ENCODE measurements around the gene PLEKHO2. TPM values are rescaled to one million over a fixed set of nuclear protein-coding genes. Genes with fewer than 3 reads are reported as not detected.
"Not testable (repeated sequence)": the region's sequence is repeated elsewhere in the genome, so short reads cannot be mapped to it uniquely, and the experiment has no call there.

PLEKHO2 gene, protein sequence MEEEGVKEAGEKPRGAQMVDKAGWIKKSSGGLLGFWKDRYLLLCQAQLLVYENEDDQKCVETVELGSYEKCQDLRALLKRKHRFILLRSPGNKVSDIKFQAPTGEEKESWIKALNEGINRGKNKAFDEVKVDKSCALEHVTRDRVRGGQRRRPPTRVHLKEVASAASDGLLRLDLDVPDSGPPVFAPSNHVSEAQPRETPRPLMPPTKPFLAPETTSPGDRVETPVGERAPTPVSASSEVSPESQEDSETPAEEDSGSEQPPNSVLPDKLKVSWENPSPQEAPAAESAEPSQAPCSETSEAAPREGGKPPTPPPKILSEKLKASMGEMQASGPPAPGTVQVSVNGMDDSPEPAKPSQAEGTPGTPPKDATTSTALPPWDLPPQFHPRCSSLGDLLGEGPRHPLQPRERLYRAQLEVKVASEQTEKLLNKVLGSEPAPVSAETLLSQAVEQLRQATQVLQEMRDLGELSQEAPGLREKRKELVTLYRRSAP
- 10 to 100 TPM; 12.5 to 12.7 TPM for total RNA-seq

GRCh38 chr15:64841344-64842095 lies at the start of gene PLEKHO2:
Gene PLEKHO2, plus strand, starts transcription at chr15:64841915. Its CDS starts 102 bp downstream, at chr15:64842017.
- H3K36me3 Mint-ChIP-seq (ENCODE audit: low read depth): no peaks in the 10 kb centered on the region
- intact Hi-C loops (cut with micrococcal nuclease): loop anchor here (1.0 to 5.0 kb wide), 5 partner anchors 17 to 1861 kb away; partner anchors contain the start of genes PIF1, SMAD6 and SPG21

DNA sequence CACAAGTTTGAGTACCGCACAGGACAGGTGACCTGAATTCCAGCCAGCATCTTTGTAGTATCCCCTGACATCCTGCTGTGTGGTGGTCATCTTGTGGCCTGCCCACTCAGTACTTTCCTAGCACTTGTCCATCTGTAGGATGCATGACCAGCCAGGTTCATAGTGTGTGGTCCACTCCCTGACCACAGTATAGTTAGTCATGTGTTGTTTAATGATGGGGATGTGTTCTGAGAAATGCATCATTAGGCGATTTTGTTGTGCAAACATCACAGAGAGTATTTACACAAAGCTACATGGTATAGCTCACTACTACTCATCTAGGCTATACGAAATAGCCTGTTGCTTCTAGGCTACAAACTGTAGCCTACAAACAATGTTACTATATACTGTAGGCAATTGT lies 49.4 kb upstream of the PLEKHO2 start:
- Mint-ChIP-seq H3K4me1 (ENCODE audit: low read depth) (no peaks in the 10 kb centered on the region), H3K4me3 (no peak overlapping the region), H3K9me3 (no peaks in the 10 kb centered on the region), H3K27me3 (ENCODE audit: low read depth) (no peaks in the 10 kb centered on the region), H3K36me3 (ENCODE audit: low read depth) (no peaks in the 10 kb centered on the region), H3K27ac (no peak overlapping the region)
- no peak for DNase-seq
- intact Hi-C loops (cut with micrococcal nuclease): no loop called here
- CTCF ChIA-PET: no interaction called here

More at GRCh38 chr15:64841344-64842095, at the start of gene PLEKHO2:
- H3K27ac Mint-ChIP-seq: peak within 1 kb of the TSS; percentile 83
- no peaks in the 10 kb centered on the region for H3K9me3 Mint-ChIP-seq
- peak; percentile 95 for DNase-seq
- H3K4me3 Mint-ChIP-seq: peak within 1 kb of the TSS; percentile 96
- H3K27me3 Mint-ChIP-seq (ENCODE audit: low read depth): no peaks in the 10 kb centered on the region
- H3K4me1 Mint-ChIP-seq (ENCODE audit: low read depth): peaks cover 60% of the 10 kb centered on the region
- CTCF ChIA-PET: interaction anchor here (0.6 to 1.7 kb wide), 4 partner anchors 18 to 64 kb away, joined by 3 to 10 read pairs (median 4); no protein-coding TSS in a partner anchor

GRCh38 chr15:64795299-64795698 lies 46.4 kb upstream of the PLEKHO2 start:
- DNase-seq; intact Hi-C loops (cut with micrococcal nuclease); H3K4me3 Mint-ChIP-seq; H3K9me3 Mint-ChIP-seq; H3K4me1 Mint-ChIP-seq (ENCODE audit: low read depth); H3K27ac Mint-ChIP-seq; H3K36me3 Mint-ChIP-seq (ENCODE audit: low read depth); H3K27me3 Mint-ChIP-seq (ENCODE audit: low read depth): not testable (repeated sequence)
- CTCF ChIA-PET: interaction anchor here (0.6 to 1.9 kb wide), 3 partner anchors 11 to 20 kb away, joined by 4 to 6 read pairs (median 5); no protein-coding TSS in a partner anchor

DNA sequence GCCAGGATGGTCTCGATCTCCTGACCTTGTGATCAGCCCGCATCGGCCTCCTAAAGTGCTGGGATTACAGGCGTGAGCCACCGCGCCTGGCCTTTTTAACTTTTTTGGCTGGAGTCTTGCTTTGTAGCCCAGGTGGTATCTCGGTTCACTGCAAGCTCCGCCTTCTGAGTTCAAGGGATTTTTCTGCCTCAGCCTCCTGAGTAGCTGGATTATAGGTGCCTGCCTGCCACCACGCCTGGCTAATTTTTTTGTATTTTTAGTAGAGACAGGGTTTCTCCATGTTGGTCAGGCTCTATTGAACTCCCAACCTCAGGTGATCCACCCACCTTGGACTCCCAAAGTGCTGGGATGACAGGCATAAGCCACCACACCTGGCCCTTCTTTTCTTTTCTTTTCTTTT lies 45.8 kb upstream of the PLEKHO2 start:
- H3K4me1 Mint-ChIP-seq (ENCODE audit: low read depth); DNase-seq; intact Hi-C loops (cut with micrococcal nuclease); H3K27ac Mint-ChIP-seq; H3K27me3 Mint-ChIP-seq (ENCODE audit: low read depth); H3K4me3 Mint-ChIP-seq; H3K36me3 Mint-ChIP-seq (ENCODE audit: low read depth); H3K9me3 Mint-ChIP-seq: not testable (repeated sequence)
- CTCF ChIA-PET: interaction anchor here (1.9 kb wide), 1 partner anchor 14 kb away, joined by 6 read pairs; no protein-coding TSS in a partner anchor

DNA sequence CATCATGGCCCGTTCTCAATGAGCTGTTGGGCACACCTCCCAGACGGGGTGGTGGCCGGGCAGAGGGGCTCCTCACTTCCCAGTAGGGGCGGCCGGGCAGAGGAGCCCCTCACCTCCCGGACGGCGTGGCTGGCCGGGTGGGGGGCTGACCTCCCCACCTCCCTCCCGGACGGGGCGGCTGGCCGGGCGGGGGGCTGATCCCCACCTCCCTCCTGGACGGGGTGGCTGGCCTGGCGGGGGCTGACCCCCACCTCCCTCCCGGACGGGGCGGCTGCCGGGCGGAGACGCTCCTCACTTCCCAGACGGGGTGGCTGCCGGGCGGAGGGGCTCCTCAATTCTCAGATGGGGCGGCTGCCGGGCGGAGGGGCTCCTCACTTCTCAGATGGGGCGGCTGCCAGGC lies 42.8 kb upstream of the PLEKHO2 start:
- H3K36me3 Mint-ChIP-seq (ENCODE audit: low read depth); intact Hi-C loops (cut with micrococcal nuclease); H3K27me3 Mint-ChIP-seq (ENCODE audit: low read depth); CTCF ChIA-PET; DNase-seq; H3K4me3 Mint-ChIP-seq; H3K4me1 Mint-ChIP-seq (ENCODE audit: low read depth); H3K9me3 Mint-ChIP-seq; H3K27ac Mint-ChIP-seq: not testable (repeated sequence)

GRCh38 chr15:64800476-64800875 lies 41.2 kb upstream of the PLEKHO2 start:
- Mint-ChIP-seq H3K4me1 (ENCODE audit: low read depth) (no peaks in the 10 kb centered on the region), H3K9me3 (no peaks in the 10 kb centered on the region), H3K36me3 (ENCODE audit: low read depth) (no peaks in the 10 kb centered on the region), H3K27ac (no peak overlapping the region), H3K4me3 (no peak overlapping the region), H3K27me3 (ENCODE audit: low read depth) (no peaks in the 10 kb centered on the region)
- no peak for DNase-seq
- intact Hi-C loops (cut with micrococcal nuclease): no loop called here
- CTCF ChIA-PET: interaction anchor here (0.7 to 3.1 kb wide), 3 partner anchors 10 to 1968 kb away, joined by 4 to 12 read pairs (median 4); no protein-coding TSS in a partner anchor

DNA sequence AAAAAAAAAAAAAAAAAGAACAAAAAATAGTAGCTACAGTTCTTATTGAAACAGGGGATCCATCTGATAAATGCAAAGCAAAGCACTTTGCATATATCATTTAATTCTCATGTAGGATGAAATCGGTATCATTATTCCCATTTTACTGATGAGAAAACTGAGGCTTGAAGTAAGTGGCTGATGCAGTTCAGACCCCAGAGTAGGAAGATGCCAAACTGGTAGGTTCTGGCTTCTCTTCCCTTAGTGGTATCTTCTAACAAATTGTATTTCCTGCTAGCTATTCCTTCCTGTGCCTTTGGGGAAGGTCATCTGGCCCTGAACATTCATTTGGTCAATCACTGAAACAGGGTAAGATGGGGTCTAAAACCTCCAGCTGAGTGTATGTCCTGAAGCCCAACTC lies 38.2 kb upstream of the PLEKHO2 start:
- H3K27me3 Mint-ChIP-seq (ENCODE audit: low read depth): no peaks in the 10 kb centered on the region
- H3K4me3 Mint-ChIP-seq: no peak overlapping the region
- intact Hi-C loops (cut with micrococcal nuclease): no loop called here
- DNase-seq: no peak
- no peaks in the 10 kb centered on the region for H3K36me3 Mint-ChIP-seq (ENCODE audit: low read depth)
- no peaks in the 10 kb centered on the region for H3K9me3 Mint-ChIP-seq
- H3K4me1 Mint-ChIP-seq (ENCODE audit: low read depth): no peaks in the 10 kb centered on the region
- CTCF ChIA-PET: interaction anchor here (0.6 to 2.6 kb wide), 2 partner anchors 76 to 445 kb away, joined by 4 to 9 read pairs; no protein-coding TSS in a partner anchor
- H3K27ac Mint-ChIP-seq: no peak overlapping the region

DNA sequence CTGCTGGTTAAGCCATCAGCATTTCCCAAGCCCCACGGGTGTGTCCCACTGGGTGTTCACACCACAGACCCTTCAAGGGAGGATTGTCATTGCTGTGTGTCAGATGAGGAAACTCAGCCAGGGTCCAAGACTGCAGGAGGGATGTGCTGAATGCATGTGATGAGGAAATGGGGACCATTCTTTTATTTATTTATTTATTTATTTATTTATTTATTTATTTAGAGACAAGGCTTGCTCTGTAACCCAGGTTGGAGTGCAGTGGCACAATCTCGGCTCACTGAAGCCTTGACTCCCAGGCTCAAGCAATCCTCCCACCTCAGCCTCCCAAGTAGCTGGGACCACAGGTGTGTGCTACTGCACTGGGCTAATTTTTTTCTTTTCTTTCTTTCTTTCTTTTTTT lies 37.1 kb upstream of the PLEKHO2 start:
- Mint-ChIP-seq H3K4me3 (no peak overlapping the region), H3K27me3 (ENCODE audit: low read depth) (no peaks in the 10 kb centered on the region), H3K36me3 (ENCODE audit: low read depth) (no peaks in the 10 kb centered on the region), H3K9me3 (no peaks in the 10 kb centered on the region), H3K27ac (no peak overlapping the region), H3K4me1 (ENCODE audit: low read depth) (no peaks in the 10 kb centered on the region)
- intact Hi-C loops (cut with micrococcal nuclease): no loop called here
- no peak for DNase-seq
- CTCF ChIA-PET: interaction anchor here (2.6 kb wide), 1 partner anchor 77 kb away, joined by 9 read pairs; no protein-coding TSS in a partner anchor

- Mint-ChIP-seq H3K9me3 (no peaks in the 10 kb centered on the region), H3K27me3 (ENCODE audit: low read depth) (no peaks in the 10 kb centered on the region), H3K4me1 (ENCODE audit: low read depth) (peaks cover 3% of the 10 kb centered on the region), H3K36me3 (ENCODE audit: low read depth) (no peaks in the 10 kb centered on the region), H3K4me3 (no peak overlapping the region), H3K27ac (no peak overlapping the region)
- CTCF ChIA-PET: interaction anchor here (0.5 to 0.6 kb wide), 2 partner anchors 28 to 247 kb away, joined by 3 read pairs; no protein-coding TSS in a partner anchor
- no peak for DNase-seq
- intact Hi-C loops (cut with micrococcal nuclease): no loop called here
Observed at GRCh38 chr15:64806509-64806908, 35.2 kb upstream of the PLEKHO2 start.

DNA sequence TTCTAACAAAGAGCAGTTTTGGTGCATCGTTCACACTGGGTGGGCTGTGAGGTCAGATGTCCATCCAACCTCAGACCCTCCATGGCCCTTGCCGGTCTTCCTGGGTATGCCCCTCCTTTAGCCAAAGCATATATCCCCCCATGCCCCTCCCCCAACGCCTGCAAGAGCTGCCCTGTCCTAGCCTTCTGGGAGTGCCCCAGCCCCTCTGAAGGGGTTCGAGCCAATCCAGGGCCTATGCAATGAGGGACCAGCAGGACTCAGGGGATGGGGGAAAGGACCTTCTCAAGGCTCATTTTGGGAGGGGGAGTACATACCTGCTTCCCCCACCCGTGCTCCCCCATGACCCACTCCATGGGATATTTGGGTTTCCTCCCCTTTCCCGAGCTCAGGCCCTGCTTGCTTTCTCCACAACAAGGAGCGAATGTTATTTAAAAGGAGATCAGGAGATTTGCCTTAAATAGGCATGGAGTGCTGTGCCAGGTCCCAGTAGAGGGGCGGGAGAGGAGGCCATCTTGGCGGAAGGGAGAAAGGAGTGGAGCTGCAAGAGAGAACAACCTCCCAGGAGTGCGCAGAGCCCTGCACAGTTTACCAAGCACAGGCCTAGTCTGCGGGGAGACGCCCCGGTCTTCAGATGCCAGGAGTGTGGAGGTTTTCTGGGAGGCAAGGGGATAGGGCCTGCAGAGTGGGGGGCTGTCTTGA lies 34.5 kb upstream of the PLEKHO2 start:
- CTCF ChIA-PET: interaction anchor here (0.5 to 0.9 kb wide), 2 partner anchors 76 to 246 kb away, joined by 3 read pairs; no protein-coding TSS in a partner anchor

GRCh38 chr15:64807751-64808222 lies 33.9 kb upstream of the PLEKHO2 start:
- intact Hi-C loops (cut with micrococcal nuclease): no loop called here
- H3K27ac Mint-ChIP-seq: no peak overlapping the region
- H3K4me3 Mint-ChIP-seq: no peak overlapping the region
- no peaks in the 10 kb centered on the region for H3K36me3 Mint-ChIP-seq (ENCODE audit: low read depth)
- H3K27me3 Mint-ChIP-seq (ENCODE audit: low read depth): no peaks in the 10 kb centered on the region
- no peak for DNase-seq
- peaks cover 3% of the 10 kb centered on the region for H3K4me1 Mint-ChIP-seq (ENCODE audit: low read depth)
- no peaks in the 10 kb centered on the region for H3K9me3 Mint-ChIP-seq
- CTCF ChIA-PET: interaction anchor here (0.9 to 3.9 kb wide), 2 partner anchors 12 to 77 kb away, joined by 3 to 22 read pairs; no protein-coding TSS in a partner anchor

More for the DNA sequence above, 34.5 kb upstream of the PLEKHO2 start:
- peaks cover 3% of the 10 kb centered on the region for H3K4me1 Mint-ChIP-seq (ENCODE audit: low read depth)
- no peaks in the 10 kb centered on the region for H3K36me3 Mint-ChIP-seq (ENCODE audit: low read depth)
- no peak for DNase-seq
- H3K27me3 Mint-ChIP-seq (ENCODE audit: low read depth): no peaks in the 10 kb centered on the region
- no peak overlapping the region for H3K27ac Mint-ChIP-seq
- no peak overlapping the region for H3K4me3 Mint-ChIP-seq
- intact Hi-C loops (cut with micrococcal nuclease): no loop called here
- no peaks in the 10 kb centered on the region for H3K9me3 Mint-ChIP-seq

Measured in activated naive CD4-positive, alpha-beta T cell treated with anti-CD3 and anti-CD28 coated beads for 36 hours (primary cell).